Skin epidermis (tissue), 12 donors: ENCODE results near the gene DPM2.

ENCODE experiments used
- H3K27ac ChIP-seq, 21 experiments: fragments of 200-600 bp; sonication (generic) in 11 of 21; one replicate each; pipeline ENCODE4 v1.5.0; 2020; ENCODE audit warnings: mild to moderate bottlenecking in 3 of 21, inconsistent platforms in 2 of 21, moderate library complexity in 2 of 21
- H3K4me3 ChIP-seq, 7 experiments: fragments of 200-600 bp; sonication (generic) in 2 of 7; one replicate each; pipeline ENCODE4 v1.5.0; 2020; ENCODE audit warnings: inconsistent platforms in 2 of 7, mild to moderate bottlenecking in 2 of 7, moderate library complexity in 1 of 7

The DPM2 gene

GRCh38 chr9:127887792-127888191, 49.9 kb downstream of the DPM2 start:
- no peak overlapping the region for H3K27ac ChIP-seq
- no peak overlapping the region for H3K4me3 ChIP-seq

- H3K4me3 ChIP-seq = no peak overlapping the region
- no peak overlapping the region for H3K27ac ChIP-seq
Observed at GRCh38 chr9:127886401-127886972, 51.2 kb downstream of the DPM2 start.

- H3K4me3 ChIP-seq = no peak overlapping the region
- H3K27ac ChIP-seq = peak overlapping the region in 4 of 21 experiments; percentile 5 to 51 (median 24)
Observed at GRCh38 chr9:127885508-127886281, 52.0 kb downstream of the DPM2 start.
